SK-N-SH (cell line): ENCODE measurements around the gene CPNE1. TPM values are rescaled to one million over a fixed set of nuclear protein-coding genes. Genes with fewer than 3 reads are reported as not detected.

Experiments
- CTCF ChIA-PET: fragments of 300-600, 350-600 bp; formaldehyde crosslinking; extraction: SDS; loops from one replicate; lab custom pipeline; 2021; lab: Yijun Ruan, JAX
- POLR2A ChIA-PET: fragments of 350-600 bp; sonication (Branson Sonifier 250); formaldehyde crosslinking; extraction: SDS; loops from one replicate; lab custom pipeline; 2020; ENCODE audit warnings: antibody characterized with exemption, inconsistent platforms; lab: Yijun Ruan, JAX
- DNase-seq: peaks from one replicate; pipeline ENCODE4 v3.0.0; 2012
- H2AFZ ChIP-seq: fragments of 200-600 bp; sonication (generic); 2 replicates; pipeline ENCODE4 v1.8.1; 2016; ENCODE audit warnings: antibody characterized with exemption, mild to moderate bottlenecking, low read depth
- H3F3A ChIP-seq: fragments of 200-600 bp; sonication (generic); replicated peaks from 2 replicates; pipeline ENCODE3; 2016; ENCODE audit warnings: antibody characterized with exemption, mild to moderate bottlenecking; ENCODE audit not compliant: insufficient read depth
- H3K27ac ChIP-seq, 2 experiments: fragments of 200-500 bp in 1 of 2; fragments of 200-600 bp in 1 of 2; sonication (Bioruptor generic) in 1 of 2; sonication (generic), shearing (Covaris generic) in 1 of 2; 2 replicates each; pipeline versions ENCODE4 v1.5.1 to v1.6.1; 2014 to 2016; ENCODE audit warnings: low read depth in 2 of 2, inconsistent platforms in 1 of 2, low read length in 1 of 2, mild to moderate bottlenecking in 1 of 2, mixed read lengths in 1 of 2
- H3K27me3 ChIP-seq: fragments of 200-600 bp; sonication (generic), shearing (Covaris generic); 2 replicates; pipeline ENCODE4 v1.6.1; 2016; ENCODE audit warnings: mixed run types; ENCODE audit not compliant: insufficient read depth
- H3K36me3 ChIP-seq, 2 experiments: fragments of 200-500 bp in 1 of 2; fragments of 200-600 bp in 1 of 2; sonication (Bioruptor generic) in 1 of 2; sonication (generic) in 1 of 2; replicated peaks in 1 of 2; 2 replicates each; pipeline versions ENCODE3 to v1.5.1; 2014 to 2016; ENCODE audit warnings: low read length in 1 of 2, mild to moderate bottlenecking in 1 of 2; ENCODE audit not compliant: insufficient read depth in 2 of 2, control insufficient read depth in 1 of 2
- H3K4me1 ChIP-seq, 2 experiments: fragments of 200-500 bp in 1 of 2; fragments of 200-600 bp in 1 of 2; sonication (Bioruptor generic) in 1 of 2; sonication (generic), shearing (Covaris generic) in 1 of 2; 2 replicates each; pipeline versions ENCODE4 v1.5.1 to v1.6.1; 2014 to 2016; ENCODE audit warnings: low read depth in 1 of 2, low read length in 1 of 2, mixed run types in 1 of 2; ENCODE audit not compliant: insufficient read depth in 2 of 2, control insufficient read depth in 1 of 2
- H3K4me2 ChIP-seq: fragments of 200-600 bp; sonication (generic), shearing (Covaris generic); 2 replicates; pipeline ENCODE4 v1.6.1; 2017; ENCODE audit warnings: mixed run types
- H3K4me3 ChIP-seq, 2 experiments: fragments of 200-500 bp in 1 of 2; fragments of 200-600 bp in 1 of 2; sonication (Bioruptor generic) in 1 of 2; sonication (generic), shearing (Covaris generic) in 1 of 2; 2 replicates each; pipeline versions ENCODE4 v1.5.1 to v1.8.1; 2014 to 2016; ENCODE audit warnings: low read depth in 2 of 2, inconsistent platforms in 1 of 2, low read length in 1 of 2, mild to moderate bottlenecking in 1 of 2, mixed read lengths in 1 of 2, moderate library complexity in 1 of 2
- H3K79me2 ChIP-seq: fragments of 200-600 bp; sonication (generic); 2 replicates; pipeline ENCODE4 v1.8.1; 2017; ENCODE audit warnings: mild to moderate bottlenecking; ENCODE audit not compliant: insufficient read depth
- H3K9ac ChIP-seq: fragments of 200-600 bp; sonication (generic); 2 replicates; pipeline ENCODE4 v1.6.1; 2017; ENCODE audit warnings: mixed run types
- H3K9me2 ChIP-seq: fragments of 200-600 bp; sonication (generic); 2 replicates; pipeline ENCODE4 v1.6.1; 2017; ENCODE audit warnings: mixed run types
- H3K9me3 ChIP-seq: fragments of 200-600 bp; sonication (generic); 2 replicates; pipeline ENCODE4 v1.6.1; 2017; ENCODE audit warnings: mixed run types, mild to moderate bottlenecking, moderate library complexity
- H4K20me1 ChIP-seq: fragments of 200-600 bp; sonication (generic); 2 replicates; pipeline ENCODE4 v1.6.1; 2017; ENCODE audit warnings: mild to moderate bottlenecking, mixed run types; ENCODE audit not compliant: insufficient read depth
- CHD2 ChIP-seq: fragments of 150-350 bp; IDR thresholded peaks from 2 replicates; pipeline ENCODE4 v1.6.1; 2018; ENCODE audit warnings: low read length; ENCODE audit not compliant: partially characterized antibody
- ELF1 ChIP-seq: IDR thresholded peaks from 2 replicates; pipeline ENCODE4 v1.4.0; 2012
- EP300 ChIP-seq, 2 experiments: IDR thresholded peaks; 2 replicates each; pipeline versions ENCODE4 v1.4.0 to v1.6.1; 2012; ENCODE audit warnings: borderline replicate concordance in 1 of 2, low read depth in 1 of 2, low read length in 1 of 2
- FOSL2 ChIP-seq: IDR thresholded peaks from 2 replicates; pipeline ENCODE4 v1.4.0; 2012; ENCODE audit warnings: low read depth, mild to moderate bottlenecking, moderate library complexity, borderline replicate concordance
- GABPA ChIP-seq: IDR thresholded peaks from 2 replicates; pipeline ENCODE4 v1.4.0; 2012; ENCODE audit warnings: low read depth, mild to moderate bottlenecking
- JUND ChIP-seq: IDR thresholded peaks from 2 replicates; pipeline ENCODE4 v1.4.0; 2012
- MEF2A ChIP-seq: IDR thresholded peaks from 2 replicates; pipeline ENCODE4 v1.4.0; 2012; ENCODE audit warnings: low read depth, borderline replicate concordance
- MXI1 ChIP-seq: IDR thresholded peaks from 2 replicates; pipeline ENCODE4 v1.6.1; 2012; ENCODE audit warnings: mild to moderate bottlenecking, low read depth, low read length, improper control_type of control experiment
- NRF1 ChIP-seq: IDR thresholded peaks from 2 replicates; pipeline ENCODE4 v1.6.1; 2012; ENCODE audit warnings: low read depth, mild to moderate bottlenecking, low read length
- POLR2AphosphoS5 ChIP-seq: IDR thresholded peaks from 2 replicates; pipeline ENCODE4 v1.6.1; 2012; ENCODE audit warnings: low read depth, low read length
- RAD21 ChIP-seq: IDR thresholded peaks from 2 replicates; pipeline ENCODE4 v1.6.1; 2012; ENCODE audit warnings: mild to moderate bottlenecking, low read length
- RXRA ChIP-seq: IDR thresholded peaks from 2 replicates; pipeline ENCODE4 v1.4.0; 2012; ENCODE audit warnings: low read depth, mild to moderate bottlenecking, borderline replicate concordance
- SMC3 ChIP-seq: IDR thresholded peaks from 2 replicates; pipeline ENCODE4 v1.6.1; 2012; ENCODE audit warnings: low read depth, low read length, improper control_type of control experiment
- TAF1 ChIP-seq: IDR thresholded peaks from 2 replicates; pipeline ENCODE4 v1.6.1; 2012; ENCODE audit warnings: low read depth, mild to moderate bottlenecking, low read length, moderate library complexity, borderline replicate concordance
- TEAD4 ChIP-seq: IDR thresholded peaks from 2 replicates; pipeline ENCODE4 v1.4.0; 2012; ENCODE audit warnings: mild to moderate bottlenecking, borderline replicate concordance; ENCODE audit not compliant: insufficient read depth
- YY1 ChIP-seq: IDR thresholded peaks from 2 replicates; pipeline ENCODE4 v1.4.0; 2012; ENCODE audit warnings: low read depth, mild to moderate bottlenecking
- WGBS: methylation state at CpG from one replicate; pipeline ENCODE4 v1.1.6; 2017; ENCODE audit warnings: low lambda C conversion rate; 5-methylcytosine and 5-hydroxymethylcytosine counted together
- polyA plus RNA-seq, 3 experiments: library from polyadenylated mRNA; depleted of rRNA; stranded (reverse); fragments of >200 nt; gene quantifications; 2 replicates each; pipeline ENCODE4 v1.2.3, GENCODE V29; 2012
- TF ChIP-seq, protein P1 (sequence below): IDR thresholded peaks from 2 replicates; pipeline ENCODE4 v1.4.0; 2012; ENCODE audit warnings: low read depth
- TF ChIP-seq, protein P2 (sequence below): IDR thresholded peaks from 2 replicates; pipeline ENCODE4 v1.6.1; 2012; ENCODE audit warnings: mild to moderate bottlenecking, low read depth, low read length, moderate library complexity

The CPNE1 gene
- 217 and 279 TPM in 2 replicates for polyA plus RNA-seq (2012; rRNA removed)
- 131 and 171 TPM in 2 replicates for polyA plus RNA-seq (2012; cell fraction: cytosol; rRNA removed)
- 585 and 668 TPM in 2 replicates for polyA plus RNA-seq (2012; cell fraction: nucleus; rRNA removed)

DNA sequence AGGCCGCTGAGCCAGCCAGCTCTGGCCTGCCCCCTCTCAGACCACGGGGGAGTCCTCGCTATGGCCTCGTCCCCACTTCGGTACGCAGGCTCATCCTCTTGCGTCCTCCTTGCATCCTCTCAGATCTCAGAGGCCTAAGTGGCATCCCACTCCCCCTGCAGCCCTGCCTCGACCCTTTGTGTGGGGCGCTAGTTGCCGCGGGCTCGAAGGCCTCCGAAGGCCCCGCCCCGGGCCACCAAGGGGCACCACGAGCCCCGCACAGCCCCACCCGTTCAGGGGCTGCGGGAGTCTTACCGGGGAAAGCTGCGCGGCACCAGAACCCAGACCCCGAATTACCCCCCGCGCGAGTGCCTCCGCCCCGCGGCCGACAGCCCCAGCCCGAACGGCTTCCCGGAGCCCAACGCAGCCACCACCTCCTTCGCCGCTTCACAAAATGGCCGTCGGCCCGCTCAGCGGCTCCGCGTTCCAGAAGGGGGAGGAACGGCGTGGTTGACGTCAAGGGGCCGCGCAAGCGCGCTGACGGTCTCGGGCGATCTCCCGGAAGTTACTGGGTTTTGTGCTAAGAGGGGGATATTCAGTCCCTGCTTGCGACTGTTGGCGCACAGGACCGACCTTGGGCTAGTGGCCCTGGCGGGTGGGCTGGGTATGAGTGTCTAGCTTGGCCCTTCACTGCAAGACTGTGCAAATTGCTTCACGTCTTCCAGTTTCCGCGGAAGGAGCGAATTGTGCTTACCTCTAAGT lies at the start of gene CPNE1, which contains the start of gene RBM12:
CPNE1 (minus strand) TSS at position 435 of the 741 bp plus-strand sequence. CDS start 31,977 bp downstream, outside the sequence.
RBM12 (minus strand) TSS at position 435 of the 741 bp plus-strand sequence. CDS start 9,578 bp downstream, outside the sequence.
- peak within 1 kb of the TSS; percentile 94 to 95 for H3K27ac ChIP-seq
- H3K9ac ChIP-seq: peak within 1 kb of the TSS; percentile 98
- H3K36me3 ChIP-seq: peaks cover 15 to 16% of the 10 kb centered on the region in 2 experiments
- DNase-seq: peak; percentile 98
- peak within 1 kb of the TSS; percentile 98 for H2AFZ ChIP-seq
- TF ChIP-seq JUND (no peak), GABPA (peak; percentile 27; the same call in 1 of the 2 replicates), RXRA (no peak), YY1 (peak; percentile 96), POLR2AphosphoS5 (peak; percentile 98), TEAD4 (peak; percentile 75; the same call in 1 of the 2 replicates), SMC3 (no peak), MXI1 (peak; percentile 39), CHD2 (peak; percentile 74), RAD21 (0 out of 2 replicates have a peak, but pooled peaks have one; percentile 1), FOSL2 (no peak), ELF1 (peak; percentile 94), MEF2A (no peak), TAF1 (peak; percentile 97), EP300 (IDR thresholded peaks at IDR 0.05; ENCODE audit: borderline replicate concordance in 1 of 2, low read depth in 1 of 2, low read length in 1 of 2) (peak in 1 of 2 experiments; percentile 12; a peak in 1 of 4 replicates), NRF1 (peak; percentile 86)
- TF ChIP-seq, protein P1, sequence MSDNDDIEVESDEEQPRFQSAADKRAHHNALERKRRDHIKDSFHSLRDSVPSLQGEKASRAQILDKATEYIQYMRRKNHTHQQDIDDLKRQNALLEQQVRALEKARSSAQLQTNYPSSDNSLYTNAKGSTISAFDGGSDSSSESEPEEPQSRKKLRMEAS: peak; percentile 94
- TF ChIP-seq, protein P2, sequence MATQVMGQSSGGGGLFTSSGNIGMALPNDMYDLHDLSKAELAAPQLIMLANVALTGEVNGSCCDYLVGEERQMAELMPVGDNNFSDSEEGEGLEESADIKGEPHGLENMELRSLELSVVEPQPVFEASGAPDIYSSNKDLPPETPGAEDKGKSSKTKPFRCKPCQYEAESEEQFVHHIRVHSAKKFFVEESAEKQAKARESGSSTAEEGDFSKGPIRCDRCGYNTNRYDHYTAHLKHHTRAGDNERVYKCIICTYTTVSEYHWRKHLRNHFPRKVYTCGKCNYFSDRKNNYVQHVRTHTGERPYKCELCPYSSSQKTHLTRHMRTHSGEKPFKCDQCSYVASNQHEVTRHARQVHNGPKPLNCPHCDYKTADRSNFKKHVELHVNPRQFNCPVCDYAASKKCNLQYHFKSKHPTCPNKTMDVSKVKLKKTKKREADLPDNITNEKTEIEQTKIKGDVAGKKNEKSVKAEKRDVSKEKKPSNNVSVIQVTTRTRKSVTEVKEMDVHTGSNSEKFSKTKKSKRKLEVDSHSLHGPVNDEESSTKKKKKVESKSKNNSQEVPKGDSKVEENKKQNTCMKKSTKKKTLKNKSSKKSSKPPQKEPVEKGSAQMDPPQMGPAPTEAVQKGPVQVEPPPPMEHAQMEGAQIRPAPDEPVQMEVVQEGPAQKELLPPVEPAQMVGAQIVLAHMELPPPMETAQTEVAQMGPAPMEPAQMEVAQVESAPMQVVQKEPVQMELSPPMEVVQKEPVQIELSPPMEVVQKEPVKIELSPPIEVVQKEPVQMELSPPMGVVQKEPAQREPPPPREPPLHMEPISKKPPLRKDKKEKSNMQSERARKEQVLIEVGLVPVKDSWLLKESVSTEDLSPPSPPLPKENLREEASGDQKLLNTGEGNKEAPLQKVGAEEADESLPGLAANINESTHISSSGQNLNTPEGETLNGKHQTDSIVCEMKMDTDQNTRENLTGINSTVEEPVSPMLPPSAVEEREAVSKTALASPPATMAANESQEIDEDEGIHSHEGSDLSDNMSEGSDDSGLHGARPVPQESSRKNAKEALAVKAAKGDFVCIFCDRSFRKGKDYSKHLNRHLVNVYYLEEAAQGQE: peak; percentile 42; the same call in 1 of the 2 replicates
- TF ChIP-seq, all 33 proteins: peak for 13
- H3K4me3 ChIP-seq: peak within 1 kb of the TSS; percentile 78 to 83
- no peaks in the 10 kb centered on the region for H3K27me3 ChIP-seq
- peaks cover 10 to 13% of the 10 kb centered on the region in 2 experiments; a peak in 2 of 4 replicates for H3K4me1 ChIP-seq
- POLR2A ChIA-PET: interaction anchor here (0.8 to 2.3 kb wide), 5 partner anchors 23 to 290 kb away, joined by 4 to 33 read pairs (median 5); partner anchors contain the start of genes CEP250, RBM39, SCAND1 and SPAG4
- peaks cover 44% of the 10 kb centered on the region for H4K20me1 ChIP-seq
- CTCF ChIA-PET: interaction anchor here (0.9 to 2.2 kb wide), 4 partner anchors 16 to 326 kb away, joined by 4 to 15 read pairs (median 5); partner anchors contain the start of genes NFS1 and ROMO1
- WGBS: 1% methylated on average over 43 of the region's 61 CpGs
- peaks cover 26% of the 10 kb centered on the region for H3F3A ChIP-seq
- no peaks in the 10 kb centered on the region for H3K9me2 ChIP-seq
- H3K9me3 ChIP-seq: no peaks in the 10 kb centered on the region
- H3K79me2 ChIP-seq: peaks cover 52% of the 10 kb centered on the region
- H3K4me2 ChIP-seq: peak within 1 kb of the TSS; percentile 97
